Lower lobe of right lung (tissue), 2 donors: ENCODE results near the gene MACROD2. TPM values are rescaled to one million over a fixed set of nuclear protein-coding genes. Genes with fewer than 3 reads are reported as not detected.

ENCODE experiments used
- ATAC-seq, 2 donors: fragments of 200-7000 bp; cut with Tn5 transposase; one replicate each; pipeline ENCODE4 v1.9.1; 2020 to 2022; ENCODE audit warnings: mild to moderate bottlenecking in 2 of 2, moderate library complexity in 2 of 2
- DNase-seq: peaks from one replicate; pipeline ENCODE4 v3.0.0-alpha.2; 2020
- H3K27ac ChIP-seq: fragments of 200-600 bp; one replicate; pipeline ENCODE4 v1.8.0; 2022
- H3K27me3 ChIP-seq: fragments of 200-600 bp; one replicate; pipeline ENCODE4 v1.8.0; 2022; ENCODE audit warnings: low read depth
- H3K36me3 ChIP-seq: fragments of 200-600 bp; one replicate; pipeline ENCODE4 v1.8.0; 2022; ENCODE audit warnings: mild to moderate bottlenecking
- H3K4me1 ChIP-seq: fragments of 200-600 bp; one replicate; pipeline ENCODE4 v1.8.0; 2022
- H3K4me3 ChIP-seq: fragments of 200-600 bp; one replicate; pipeline ENCODE4 v1.8.0; 2022; ENCODE audit warnings: mild to moderate bottlenecking
- H3K9me3 ChIP-seq: fragments of 200-600 bp; one replicate; pipeline ENCODE4 v1.8.0; 2022
- intact Hi-C: fragments of 100-400 bp; cut with DNase I; formaldehyde crosslinking; loops from one replicate; pipeline ENCODE4 v1.11.0; 2022
- total RNA-seq: library from RNA; stranded (reverse); fragmentation: NEBNext Ultra II Directional; extraction: Animal tissue kit (Norgen Biotek cat#: 25700); gene quantifications from one replicate; pipeline ENCODE4 v1.2.1, GENCODE V29; 2021
- TF ChIP-seq, protein P1 (sequence below): fragments of 200-600 bp; IDR thresholded peaks from one replicate; pipeline ENCODE4 v1.8.0; 2022; ENCODE audit warnings: antibody characterized with exemption, mild to moderate bottlenecking
- donor health status: DM: no; HTN: yes; CAD: no; lungs with severe emphysema.

The MACROD2 gene
- total RNA-seq, 1 donor from 2014 or later: 73.0 TPM

GRCh38 chr20:15949391-15949790 is 1954.1 kb downstream of the MACROD2 start:
- intact Hi-C loops: no loop called here
- ATAC-seq (no peak), DNase-seq (no peak)
- Histone ChIP-seq H3K4me1 (no peaks in the 10 kb centered on the region), H3K4me3 (no peak overlapping the region), H3K27me3 (no peaks in the 10 kb centered on the region), H3K9me3 (no peaks in the 10 kb centered on the region), H3K36me3 (no peaks in the 10 kb centered on the region), H3K27ac (no peak overlapping the region)
- TF ChIP-seq, protein P1, sequence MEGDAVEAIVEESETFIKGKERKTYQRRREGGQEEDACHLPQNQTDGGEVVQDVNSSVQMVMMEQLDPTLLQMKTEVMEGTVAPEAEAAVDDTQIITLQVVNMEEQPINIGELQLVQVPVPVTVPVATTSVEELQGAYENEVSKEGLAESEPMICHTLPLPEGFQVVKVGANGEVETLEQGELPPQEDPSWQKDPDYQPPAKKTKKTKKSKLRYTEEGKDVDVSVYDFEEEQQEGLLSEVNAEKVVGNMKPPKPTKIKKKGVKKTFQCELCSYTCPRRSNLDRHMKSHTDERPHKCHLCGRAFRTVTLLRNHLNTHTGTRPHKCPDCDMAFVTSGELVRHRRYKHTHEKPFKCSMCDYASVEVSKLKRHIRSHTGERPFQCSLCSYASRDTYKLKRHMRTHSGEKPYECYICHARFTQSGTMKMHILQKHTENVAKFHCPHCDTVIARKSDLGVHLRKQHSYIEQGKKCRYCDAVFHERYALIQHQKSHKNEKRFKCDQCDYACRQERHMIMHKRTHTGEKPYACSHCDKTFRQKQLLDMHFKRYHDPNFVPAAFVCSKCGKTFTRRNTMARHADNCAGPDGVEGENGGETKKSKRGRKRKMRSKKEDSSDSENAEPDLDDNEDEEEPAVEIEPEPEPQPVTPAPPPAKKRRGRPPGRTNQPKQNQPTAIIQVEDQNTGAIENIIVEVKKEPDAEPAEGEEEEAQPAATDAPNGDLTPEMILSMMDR: no peak

DNA sequence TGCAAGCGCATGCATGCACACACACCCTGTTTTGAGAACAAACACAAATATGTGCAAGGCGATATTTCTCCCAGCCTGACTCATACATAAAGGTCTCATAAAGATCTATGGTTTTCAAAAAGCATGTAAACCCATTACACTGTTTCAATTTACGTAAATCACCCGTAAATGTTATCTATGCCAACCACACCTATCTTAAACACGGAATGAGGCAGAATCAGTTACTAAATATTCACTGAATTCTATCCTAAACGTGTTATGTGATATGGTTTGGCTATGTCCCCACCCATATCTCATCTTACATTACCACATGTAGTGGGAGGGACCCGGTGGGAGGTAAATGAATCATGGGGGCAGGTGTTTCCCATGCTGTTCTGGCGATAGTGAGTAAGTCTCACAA is 1956.3 kb downstream of the MACROD2 start:
- no peaks in the 10 kb centered on the region for H3K4me1 ChIP-seq
- TF ChIP-seq, protein P1: no peak
- H3K36me3 ChIP-seq: no peaks in the 10 kb centered on the region
- ATAC-seq (no peak), DNase-seq (no peak)
- intact Hi-C loops: no loop called here
- H3K27me3 ChIP-seq: no peaks in the 10 kb centered on the region
- no peaks in the 10 kb centered on the region for H3K9me3 ChIP-seq
- H3K4me3 ChIP-seq: no peak overlapping the region
- H3K27ac ChIP-seq: no peak overlapping the region

DNA sequence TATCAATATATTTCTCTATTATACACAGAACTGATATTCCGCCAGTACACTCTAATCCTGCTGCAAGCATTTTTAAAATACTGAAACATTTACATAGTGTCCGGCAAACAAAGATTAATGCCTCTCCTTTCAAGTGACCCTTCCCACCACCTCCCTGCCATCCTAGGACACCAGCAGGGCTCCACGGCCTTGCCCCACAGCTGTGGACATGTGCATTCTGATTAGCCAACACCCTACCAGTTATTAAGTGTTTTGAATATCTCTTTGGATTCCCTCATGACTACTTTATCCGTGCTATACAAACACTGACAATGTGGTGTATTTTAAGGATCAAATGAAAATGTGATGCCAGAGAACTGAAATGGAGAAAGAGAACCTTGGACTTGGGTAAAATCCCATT is 1962.8 kb downstream of the MACROD2 start:
- Histone ChIP-seq H3K27me3 (no peaks in the 10 kb centered on the region), H3K4me1 (no peaks in the 10 kb centered on the region), H3K27ac (no peak overlapping the region), H3K36me3 (no peaks in the 10 kb centered on the region), H3K9me3 (no peaks in the 10 kb centered on the region), H3K4me3 (no peak overlapping the region)
- intact Hi-C loops: no loop called here
- DNase-seq (no peak), ATAC-seq (no peak)
- TF ChIP-seq, protein P1: no peak

GRCh38 chr20:15965165-15965564 is 1969.8 kb downstream of the MACROD2 start:
- Histone ChIP-seq H3K27ac (no peak overlapping the region), H3K27me3 (no peaks in the 10 kb centered on the region), H3K36me3 (no peaks in the 10 kb centered on the region), H3K4me3 (no peak overlapping the region), H3K9me3 (no peaks in the 10 kb centered on the region), H3K4me1 (no peaks in the 10 kb centered on the region)
- intact Hi-C loops: no loop called here
- ATAC-seq (no peak), DNase-seq (no peak)
- TF ChIP-seq, protein P1: no peak

GRCh38 chr20:15967334-15967733 is 1972.0 kb downstream of the MACROD2 start:
- no peak for DNase-seq
- intact Hi-C loops: no loop called here

More at GRCh38 chr20:15967334-15967733, 1972.0 kb downstream of the MACROD2 start:
- no peak overlapping the region for H3K27ac ChIP-seq
- no peaks in the 10 kb centered on the region for H3K4me1 ChIP-seq
- ATAC-seq: no peak
- no peaks in the 10 kb centered on the region for H3K27me3 ChIP-seq
- TF ChIP-seq, protein P1: no peak
- H3K4me3 ChIP-seq: no peak overlapping the region
- H3K36me3 ChIP-seq: no peaks in the 10 kb centered on the region
- H3K9me3 ChIP-seq: no peaks in the 10 kb centered on the region
